Large intestine (tissue), 3 donors: ENCODE results near the gene PRRT2. TPM values are rescaled to one million over a fixed set of nuclear protein-coding genes. Genes with fewer than 3 reads are reported as not detected.
"Not testable (repeated sequence)": the region's sequence is repeated elsewhere in the genome, so short reads cannot be mapped to it uniquely, and the experiment has no call there.

Experiments used
- DNase-seq, 2 donors: peaks; one replicate each; pipeline versions ENCODE4 v3.0.0 to v3.0.0-alpha.2; 2013
- H3K27ac ChIP-seq: one replicate; pipeline ENCODE4 v1.5.1; 2013; ENCODE audit warnings: low read length
- H3K27me3 ChIP-seq: 2 replicates; pipeline ENCODE4 v1.6.1; 2013; ENCODE audit warnings: low read length; ENCODE audit not compliant: control insufficient read depth, insufficient read depth
- H3K36me3 ChIP-seq: 2 replicates; pipeline ENCODE4 v1.6.1; 2013; ENCODE audit warnings: low read length; ENCODE audit not compliant: control insufficient read depth, insufficient read depth
- H3K4me1 ChIP-seq: one replicate; pipeline ENCODE4 v1.6.1; 2013; ENCODE audit warnings: low read length; ENCODE audit not compliant: control insufficient read depth, insufficient read depth
- H3K4me3 ChIP-seq: one replicate; pipeline ENCODE4 v1.5.1; 2013; ENCODE audit warnings: low read length
- H3K9me3 ChIP-seq: one replicate; pipeline ENCODE4 v1.6.1; 2013; ENCODE audit warnings: mild to moderate bottlenecking, low read depth, low read length, moderate library complexity; ENCODE audit not compliant: control insufficient read depth
- WGBS: methylation state at CpG from one replicate; pipeline ENCODE4 v1.1.5; 2013; ENCODE audit warnings: low lambda C conversion rate; ENCODE audit not compliant: insufficient coverage; 5-methylcytosine and 5-hydroxymethylcytosine counted together
- polyA plus RNA-seq: library from polyadenylated mRNA; unstranded; fragments of 120-200 nt; gene quantifications from one replicate; pipeline ENCODE4 v1.2.1, GENCODE V29; 2013

PRRT2 gene
- polyA plus RNA-seq, 1 donor = 12.8 TPM

- peaks cover 64% of the 10 kb centered on the region for H3K4me1 ChIP-seq
- WGBS = no CpG with 5 or more reads among the region's 11 CpGs
- peak in 1 of 2 donors; percentile 69 for DNase-seq
- H3K27me3 ChIP-seq = no peaks in the 10 kb centered on the region
- H3K36me3 ChIP-seq = peaks cover 19% of the 10 kb centered on the region
- peak overlapping the region; percentile 94 for H3K27ac ChIP-seq
- H3K4me3 ChIP-seq = peak overlapping the region; percentile 65
- H3K9me3 ChIP-seq = no peaks in the 10 kb centered on the region
Observed at GRCh38 chr16:29820730-29821642, 9.0 kb downstream of the PRRT2 start.

- peak overlapping the region; percentile 94 for H3K27ac ChIP-seq
- H3K9me3 ChIP-seq = no peaks in the 10 kb centered on the region
- DNase-seq = peak; percentile 72 to 82
- H3K27me3 ChIP-seq = no peaks in the 10 kb centered on the region
- no CpG with 5 or more reads among the region's 7 CpGs for WGBS
- peaks cover 19% of the 10 kb centered on the region for H3K36me3 ChIP-seq
- H3K4me3 ChIP-seq = peak overlapping the region; percentile 65
- H3K4me1 ChIP-seq = peaks cover 68% of the 10 kb centered on the region
Observed at GRCh38 chr16:29821643-29822115, 9.7 kb downstream of the PRRT2 start.

DNA sequence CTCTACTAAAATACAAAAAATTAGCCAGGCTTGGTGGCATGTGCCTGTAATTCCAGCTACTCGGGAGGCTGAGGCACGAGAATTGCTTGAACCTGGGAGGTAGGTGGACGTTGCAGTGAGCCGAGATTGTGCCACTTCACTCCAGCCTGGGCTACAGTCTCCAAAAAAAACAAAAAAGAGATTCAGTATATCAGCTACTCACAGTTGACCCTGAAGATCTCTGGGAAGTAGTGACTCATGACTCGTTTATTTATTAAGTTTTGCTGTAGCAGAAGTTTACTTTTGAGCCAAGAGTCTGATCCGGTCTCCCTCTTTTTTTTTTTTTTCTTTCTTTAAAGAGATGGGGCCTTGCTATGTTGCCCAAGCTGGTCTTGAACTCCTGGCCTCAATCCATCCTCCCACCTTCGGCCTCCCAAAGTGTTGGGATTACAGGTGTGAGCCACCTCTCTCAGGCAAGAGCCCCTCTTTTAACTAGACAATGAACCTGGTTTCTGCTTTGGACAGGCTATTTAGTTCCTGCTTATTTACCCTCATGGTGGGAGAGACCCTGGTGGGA is 12.7 kb downstream of the PRRT2 start:
- no peaks in the 10 kb centered on the region for H3K9me3 ChIP-seq
- H3K36me3 ChIP-seq = peaks cover 1% of the 10 kb centered on the region
- DNase-seq = peak in 1 of 2 donors; percentile 60
- H3K4me3 ChIP-seq = no peak overlapping the region
- H3K27me3 ChIP-seq = no peaks in the 10 kb centered on the region
- peak overlapping the region; percentile 72 for H3K27ac ChIP-seq
- WGBS = 8% methylated on average over 2 of the region's 7 CpGs
- H3K4me1 ChIP-seq = peaks cover 77% of the 10 kb centered on the region

DNA sequence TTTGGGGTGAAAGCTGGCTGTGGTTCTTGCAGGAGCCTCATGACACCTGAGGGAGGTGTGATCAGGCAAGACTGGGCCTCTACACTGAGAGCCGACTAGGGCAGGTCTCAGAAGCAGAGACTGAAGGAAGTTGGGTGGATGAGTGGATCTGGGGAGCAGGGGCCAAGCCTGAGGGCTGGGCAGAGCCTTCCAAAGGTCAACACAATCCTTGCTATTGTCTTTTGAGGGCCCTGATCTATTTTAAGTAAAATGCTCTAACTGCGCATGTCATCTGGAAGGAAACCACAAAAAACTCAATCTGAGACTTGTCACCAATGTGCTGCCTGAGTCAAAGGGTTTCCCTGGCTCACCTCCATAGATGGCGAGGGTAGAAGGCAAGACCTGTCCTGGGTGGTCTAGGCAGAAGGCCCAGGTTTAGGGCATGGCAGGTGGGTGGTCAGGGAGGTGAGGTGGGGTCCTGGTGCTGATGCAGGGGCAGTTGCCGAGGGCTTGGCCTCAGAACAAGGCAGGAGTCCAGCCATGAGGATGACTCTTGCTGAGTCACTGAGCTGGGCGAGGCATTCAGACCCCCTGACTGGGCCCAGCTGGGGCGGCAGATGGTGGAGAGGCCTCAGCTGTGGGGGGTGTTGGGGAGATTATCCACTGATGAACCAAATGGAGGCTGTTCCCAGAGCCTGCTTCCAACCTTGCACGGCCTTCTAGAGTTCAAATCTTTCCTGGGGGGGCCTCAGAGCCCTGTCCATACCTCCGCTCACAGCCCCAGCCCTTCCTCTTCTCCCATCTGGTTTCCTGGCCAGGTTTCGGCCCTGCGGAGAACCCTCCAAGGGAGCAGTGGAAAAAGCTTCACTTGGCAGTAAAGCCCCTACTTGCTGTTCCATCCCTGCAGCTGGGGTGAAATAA is 13.4 kb downstream of the PRRT2 start:
- H3K4me1 ChIP-seq = peaks cover 80% of the 10 kb centered on the region

DNA sequence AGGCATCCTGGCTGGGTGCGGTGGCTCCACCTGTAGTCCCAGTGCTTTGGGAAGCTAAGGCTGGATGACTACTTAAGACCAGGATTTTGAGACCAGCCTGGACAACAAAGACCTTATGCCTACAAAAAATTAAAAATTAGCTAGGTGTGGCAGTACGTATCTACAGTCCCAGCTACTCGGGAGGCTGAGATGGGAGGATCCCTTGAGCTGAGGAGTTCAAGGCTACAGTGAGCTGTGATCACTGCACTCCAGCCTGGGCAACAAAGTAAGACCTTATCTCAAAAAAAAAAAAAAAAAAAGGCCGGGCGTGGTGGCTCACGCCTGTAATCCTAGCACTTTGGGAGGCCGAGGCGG is 14.3 kb downstream of the PRRT2 start:
- no CpG with 5 or more reads among the region's 8 CpGs for WGBS
- DNase-seq = no peak
- H3K27ac ChIP-seq = peak overlapping the region; percentile 72
- H3K4me3 ChIP-seq = no peak overlapping the region
- H3K9me3 ChIP-seq = no peaks in the 10 kb centered on the region
- H3K36me3 ChIP-seq = peaks cover 5% of the 10 kb centered on the region
- H3K27me3 ChIP-seq = no peaks in the 10 kb centered on the region
- peaks cover 85% of the 10 kb centered on the region for H3K4me1 ChIP-seq

More for the DNA sequence above, 13.4 kb downstream of the PRRT2 start:
- H3K4me3 ChIP-seq = no peak overlapping the region
- WGBS = no CpG with 5 or more reads among the region's 10 CpGs
- H3K27ac ChIP-seq = peak overlapping the region; percentile 72
- H3K9me3 ChIP-seq = no peaks in the 10 kb centered on the region
- DNase-seq = peak in 1 of 2 donors; percentile 79
- H3K27me3 ChIP-seq = no peaks in the 10 kb centered on the region
- H3K36me3 ChIP-seq = no peaks in the 10 kb centered on the region

DNA sequence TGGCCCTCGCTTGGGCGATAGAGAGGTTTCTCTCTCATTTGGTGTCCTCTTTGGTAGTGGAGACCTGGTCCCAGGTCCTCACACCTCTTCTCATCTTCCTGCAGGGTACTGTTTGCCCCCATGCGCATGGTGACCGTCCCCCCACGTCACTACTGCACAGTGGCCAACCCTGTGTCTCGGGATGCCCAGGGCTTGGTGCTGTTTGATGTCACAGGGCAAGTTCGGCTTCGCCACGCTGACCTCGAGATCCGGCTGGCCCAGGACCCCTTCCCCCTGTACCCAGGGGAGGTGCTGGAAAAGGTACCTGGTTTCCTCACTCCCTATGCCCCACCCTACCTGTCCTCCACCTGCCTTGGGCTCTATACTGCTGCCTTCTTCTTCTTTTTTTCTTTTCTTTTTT is 18.8 kb downstream of the PRRT2 start:
- Histone ChIP-seq H3K9me3 (no peaks in the 10 kb centered on the region), H3K4me3 (no peak overlapping the region), H3K27ac (peak overlapping the region; percentile 94), H3K4me1 (peaks cover 46% of the 10 kb centered on the region), H3K36me3 (peaks cover 39% of the 10 kb centered on the region), H3K27me3 (no peaks in the 10 kb centered on the region)
- DNase-seq = no peak
- no CpG with 5 or more reads among the region's 11 CpGs for WGBS

DNA sequence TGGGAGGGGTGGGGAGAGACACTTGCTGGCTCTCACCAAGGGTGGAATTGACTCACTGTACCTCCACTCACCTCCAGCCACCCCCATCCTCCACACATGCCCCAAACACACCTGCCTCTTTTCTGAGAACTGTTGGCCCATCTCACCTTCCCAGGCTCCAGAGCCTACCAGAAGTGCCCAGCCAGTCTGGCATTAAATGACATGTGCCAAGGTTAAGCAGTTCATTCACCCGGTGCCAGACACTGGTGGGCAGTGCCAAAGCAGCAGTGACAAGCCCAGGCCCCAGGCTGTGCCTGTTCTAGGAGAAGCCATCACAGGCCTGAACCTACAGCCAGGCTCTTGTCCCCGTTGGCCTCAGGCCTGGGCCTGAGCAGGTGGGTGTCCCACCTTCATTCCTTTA is 19.5 kb downstream of the PRRT2 start:
- no CpG with 5 or more reads among the region's 2 CpGs for WGBS
- H3K36me3 ChIP-seq = peaks cover 44% of the 10 kb centered on the region

DNA sequence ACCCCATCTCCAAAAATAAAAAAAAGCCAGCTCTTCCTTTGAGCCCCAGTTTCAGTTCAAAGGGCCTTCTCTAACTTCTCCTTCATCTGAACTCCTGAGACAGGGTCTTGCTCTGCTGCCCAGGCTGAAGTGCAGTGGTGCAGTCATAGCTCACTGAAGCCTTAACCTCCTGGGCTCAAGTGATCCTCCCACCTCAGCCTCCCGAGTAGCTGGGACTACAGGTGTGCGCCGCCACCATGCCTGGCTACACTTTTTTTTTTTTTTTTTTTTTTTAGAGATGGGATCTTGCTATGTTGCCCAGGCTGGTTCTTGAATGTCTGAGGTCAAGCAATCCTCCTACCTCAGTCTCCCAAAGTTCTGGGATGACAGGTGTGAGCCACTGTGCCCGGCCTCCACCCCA is 21.2 kb downstream of the PRRT2 start:
- not testable (repeated sequence) for H3K27me3 ChIP-seq, H3K4me3 ChIP-seq, H3K9me3 ChIP-seq, H3K27ac ChIP-seq, DNase-seq
- H3K4me1 ChIP-seq = peaks cover 30% of the 10 kb centered on the region
- H3K36me3 ChIP-seq = peaks cover 58% of the 10 kb centered on the region
- WGBS = no CpG with 5 or more reads among the region's 4 CpGs

More for the DNA sequence above, 19.5 kb downstream of the PRRT2 start:
- DNase-seq = no peak
- Histone ChIP-seq H3K27me3 (no peaks in the 10 kb centered on the region), H3K27ac (no peak overlapping the region), H3K9me3 (no peaks in the 10 kb centered on the region), H3K4me1 (peaks cover 39% of the 10 kb centered on the region), H3K4me3 (no peak overlapping the region)

GRCh38 chr16:29834079-29834478 is 22.1 kb downstream of the PRRT2 start:
- no peaks in the 10 kb centered on the region for H3K9me3 ChIP-seq
- WGBS = no CpG with 5 or more reads among the region's 5 CpGs
- H3K4me3 ChIP-seq = no peak overlapping the region
- no peaks in the 10 kb centered on the region for H3K27me3 ChIP-seq
- peaks cover 65% of the 10 kb centered on the region for H3K36me3 ChIP-seq
- H3K27ac ChIP-seq = no peak overlapping the region
- peaks cover 22% of the 10 kb centered on the region for H3K4me1 ChIP-seq
- DNase-seq = no peak

- peaks cover 80% of the 10 kb centered on the region for H3K36me3 ChIP-seq
- no CpG with 5 or more reads among the region's 7 CpGs for WGBS
- H3K9me3 ChIP-seq = no peaks in the 10 kb centered on the region
- no peak overlapping the region for H3K27ac ChIP-seq
- H3K27me3 ChIP-seq = no peaks in the 10 kb centered on the region
- no peak for DNase-seq
- H3K4me1 ChIP-seq = peaks cover 6% of the 10 kb centered on the region
- H3K4me3 ChIP-seq = no peak overlapping the region
Observed at GRCh38 chr16:29835926-29836325, 23.9 kb downstream of the PRRT2 start.
